Immature natural killer cell (primary cell): Measurements from ENCODE around the gene CTNNAL1. TPM values are rescaled to one million over a fixed set of nuclear protein-coding genes. Genes with fewer than 3 reads are reported as not detected.
"Not testable (repeated sequence)": the region's sequence is repeated elsewhere in the genome, so short reads cannot be mapped to it uniquely, and the experiment has no call there.

ENCODE experiments used
- DNase-seq, 3 donors: peaks; one replicate each; pipeline ENCODE4 v3.0.0; 2022; ENCODE audit warnings: mixed read lengths in 1 of 3
- H3K27ac Mint-ChIP-seq, 6 donors: one replicate each; pipeline ENCODE4 v1.8.0; 2020; ENCODE audit warnings: mixed read lengths in 6 of 6, mild to moderate bottlenecking in 5 of 6, inconsistent platforms in 4 of 6, moderate library complexity in 3 of 6
- H3K27me3 Mint-ChIP-seq, 3 donors: one replicate each; pipeline ENCODE4 v1.8.0; 2020 to 2021; ENCODE audit warnings: low read depth in 3 of 3, mild to moderate bottlenecking in 3 of 3, mixed read lengths in 3 of 3, moderate library complexity in 3 of 3, inconsistent platforms in 1 of 3
- H3K36me3 Mint-ChIP-seq, 3 donors: one replicate each; pipeline ENCODE4 v1.8.0; 2020; ENCODE audit warnings: mixed read lengths in 3 of 3, inconsistent platforms in 2 of 3, mild to moderate bottlenecking in 2 of 3
- H3K4me1 Mint-ChIP-seq, 2 donors: one replicate each; pipeline ENCODE4 v1.8.0; 2020; ENCODE audit warnings: inconsistent platforms in 2 of 2, mild to moderate bottlenecking in 2 of 2, mixed read lengths in 2 of 2, moderate library complexity in 1 of 2
- H3K4me3 Mint-ChIP-seq, 5 donors: one replicate each; pipeline ENCODE4 v1.8.0; 2020; ENCODE audit warnings: mild to moderate bottlenecking in 5 of 5, mixed read lengths in 5 of 5, inconsistent platforms in 3 of 5, moderate library complexity in 3 of 5
- H3K9me3 Mint-ChIP-seq, 6 donors: one replicate each; pipeline ENCODE4 v1.8.0; 2020; ENCODE audit warnings: mild to moderate bottlenecking in 6 of 6, mixed read lengths in 6 of 6, inconsistent platforms in 4 of 6, moderate library complexity in 3 of 6
- polyA plus RNA-seq, 3 donors: library from polyadenylated mRNA; unstranded; fragments of 300-500 nt; fragmentation: Illumina TruSeq; gene quantifications; one replicate each; pipeline ENCODE4 v1.2.3, GENCODE V29; 2021

Gene CTNNAL1
- 1 to 10 TPM in 2 of 3 donors, not detected in 1; 1.7 to 5.2 TPM for polyA plus RNA-seq

- Mint-ChIP-seq H3K27ac (peak within 1 kb of the TSS; percentile 88 to 95 (median 92)), H3K4me3 (peak within 1 kb of the TSS; percentile 89 to 99 (median 94)), H3K27me3 (peaks cover 2 to 7% (median 6%) of the 10 kb centered on the region in 3 donors), H3K36me3 (no peaks in the 10 kb centered on the region), H3K4me1 (peaks cover 18 to 20% of the 10 kb centered on the region in 2 donors), H3K9me3 (no peaks in the 10 kb centered on the region)
- peak; percentile 88 to 90 (median 89) for DNase-seq
These were observed at the start of gene CTNNAL1 for GRCh38 chr9:109012876-109013678. CTNNAL1 (minus strand) TSS chr9:109013499; CDS start chr9:109013442, 57 bp downstream.

GRCh38 chr9:109062543-109062942 lies 49.2 kb upstream of the CTNNAL1 start:
- no peak for DNase-seq
- Mint-ChIP-seq H3K27me3 (no peaks in the 10 kb centered on the region), H3K36me3 (peaks cover 4 to 26% (median 9%) of the 10 kb centered on the region in 3 donors), H3K9me3 (no peaks in the 10 kb centered on the region), H3K4me1 (no peaks in the 10 kb centered on the region), H3K27ac (no peak overlapping the region), H3K4me3 (no peak overlapping the region)

- DNase-seq: no peak
- Mint-ChIP-seq H3K4me1 (no peaks in the 10 kb centered on the region), H3K36me3 (peaks cover 6 to 37% (median 11%) of the 10 kb centered on the region in 3 donors), H3K27me3 (no peaks in the 10 kb centered on the region), H3K4me3 (no peak overlapping the region), H3K9me3 (no peaks in the 10 kb centered on the region), H3K27ac (no peak overlapping the region)
These were observed 46.9 kb upstream of the CTNNAL1 start for GRCh38 chr9:109060191-109060590.

GRCh38 chr9:109053121-109053520 lies 39.8 kb upstream of the CTNNAL1 start:
- not testable (repeated sequence) for H3K4me3 Mint-ChIP-seq, H3K9me3 Mint-ChIP-seq, H3K27ac Mint-ChIP-seq, H3K27me3 Mint-ChIP-seq, DNase-seq, H3K4me1 Mint-ChIP-seq
- peaks cover 15 to 62% (median 37%) of the 10 kb centered on the region in 3 donors for H3K36me3 Mint-ChIP-seq

- Mint-ChIP-seq H3K4me1 (no peaks in the 10 kb centered on the region), H3K9me3 (no peaks in the 10 kb centered on the region), H3K4me3 (no peak overlapping the region), H3K27me3 (no peaks in the 10 kb centered on the region), H3K36me3 (peaks cover 19 to 66% (median 39%) of the 10 kb centered on the region in 3 donors), H3K27ac (no peak overlapping the region)
- no peak for DNase-seq
These were observed 39.1 kb upstream of the CTNNAL1 start for GRCh38 chr9:109052416-109052815.

- Mint-ChIP-seq H3K36me3 (peaks cover 22 to 64% (median 42%) of the 10 kb centered on the region in 3 donors), H3K4me3 (no peak overlapping the region), H3K4me1 (no peaks in the 10 kb centered on the region), H3K27ac (peak overlapping the region in 1 of 6 donors; percentile 23), H3K9me3 (no peaks in the 10 kb centered on the region), H3K27me3 (no peaks in the 10 kb centered on the region)
- DNase-seq: no peak
These were observed 38.4 kb upstream of the CTNNAL1 start for GRCh38 chr9:109051733-109052132.

- Mint-ChIP-seq H3K36me3 (peaks cover 31 to 67% (median 42%) of the 10 kb centered on the region in 3 donors), H3K9me3 (no peaks in the 10 kb centered on the region), H3K27ac (peak overlapping the region in 2 of 6 donors; percentile 0 to 3), H3K4me1 (no peaks in the 10 kb centered on the region), H3K4me3 (no peak overlapping the region), H3K27me3 (peaks cover 0 to 1% (median 0%) of the 10 kb centered on the region in 3 donors)
- no peak for DNase-seq
These were observed 37.1 kb upstream of the CTNNAL1 start for GRCh38 chr9:109050444-109050843.

- no peaks in the 10 kb centered on the region for H3K9me3 Mint-ChIP-seq
- H3K27me3 Mint-ChIP-seq: peaks cover 0 to 1% (median 0%) of the 10 kb centered on the region in 3 donors
- peaks cover 35 to 67% (median 43%) of the 10 kb centered on the region in 3 donors for H3K36me3 Mint-ChIP-seq
- H3K4me3 Mint-ChIP-seq: no peak overlapping the region
- no peaks in the 10 kb centered on the region for H3K4me1 Mint-ChIP-seq
- no peak for DNase-seq
- no peak overlapping the region for H3K27ac Mint-ChIP-seq
These were observed 35.5 kb upstream of the CTNNAL1 start for GRCh38 chr9:109048822-109049221.

GRCh38 chr9:109047259-109047658 lies 34.0 kb upstream of the CTNNAL1 start:
- DNase-seq: no peak
- H3K27me3 Mint-ChIP-seq: peaks cover 0 to 1% (median 0%) of the 10 kb centered on the region in 3 donors
- peaks cover 45 to 70% (median 48%) of the 10 kb centered on the region in 3 donors for H3K36me3 Mint-ChIP-seq
- no peaks in the 10 kb centered on the region for H3K4me1 Mint-ChIP-seq
- H3K9me3 Mint-ChIP-seq: no peaks in the 10 kb centered on the region
- H3K4me3 Mint-ChIP-seq: no peak overlapping the region
- H3K27ac Mint-ChIP-seq: no peak overlapping the region

- H3K9me3 Mint-ChIP-seq: no peaks in the 10 kb centered on the region
- no peak for DNase-seq
- H3K36me3 Mint-ChIP-seq: peaks cover 43 to 64% (median 48%) of the 10 kb centered on the region in 3 donors
- no peak overlapping the region for H3K4me3 Mint-ChIP-seq
- peaks cover 0 to 1% (median 0%) of the 10 kb centered on the region in 3 donors for H3K27me3 Mint-ChIP-seq
- no peaks in the 10 kb centered on the region for H3K4me1 Mint-ChIP-seq
- peak overlapping the region in 1 of 6 donors; percentile 13 for H3K27ac Mint-ChIP-seq
These were observed 33.0 kb upstream of the CTNNAL1 start for GRCh38 chr9:109046346-109046745.

GRCh38 chr9:109043578-109043977 lies 30.3 kb upstream of the CTNNAL1 start:
- no peaks in the 10 kb centered on the region for H3K4me1 Mint-ChIP-seq
- H3K27ac Mint-ChIP-seq: no peak overlapping the region
- H3K9me3 Mint-ChIP-seq: no peaks in the 10 kb centered on the region
- peaks cover 46 to 58% (median 48%) of the 10 kb centered on the region in 3 donors for H3K36me3 Mint-ChIP-seq
- no peak overlapping the region for H3K4me3 Mint-ChIP-seq
- DNase-seq: no peak
- H3K27me3 Mint-ChIP-seq: peaks cover 0 to 1% (median 0%) of the 10 kb centered on the region in 3 donors

- no peaks in the 10 kb centered on the region for H3K4me1 Mint-ChIP-seq
- H3K36me3 Mint-ChIP-seq: peaks cover 41 to 53% (median 43%) of the 10 kb centered on the region in 3 donors
These were observed 27.3 kb upstream of the CTNNAL1 start for GRCh38 chr9:109040571-109040970.

GRCh38 chr9:109039539-109039938 lies 26.2 kb upstream of the CTNNAL1 start:
- no peak for DNase-seq
- H3K36me3 Mint-ChIP-seq: peaks cover 37 to 47% (median 39%) of the 10 kb centered on the region in 3 donors
- H3K27ac Mint-ChIP-seq: peak overlapping the region in 1 of 6 donors; percentile 31
- peaks cover 0 to 2% (median 0%) of the 10 kb centered on the region in 3 donors for H3K27me3 Mint-ChIP-seq
- H3K4me3 Mint-ChIP-seq: no peak overlapping the region
- H3K4me1 Mint-ChIP-seq: no peaks in the 10 kb centered on the region
- H3K9me3 Mint-ChIP-seq: no peaks in the 10 kb centered on the region

More at GRCh38 chr9:109040571-109040970, 27.3 kb upstream of the CTNNAL1 start:
- H3K9me3 Mint-ChIP-seq: no peaks in the 10 kb centered on the region
- no peak overlapping the region for H3K4me3 Mint-ChIP-seq
- peaks cover 0 to 2% (median 0%) of the 10 kb centered on the region in 3 donors for H3K27me3 Mint-ChIP-seq
- H3K27ac Mint-ChIP-seq: peak overlapping the region in 1 of 6 donors; percentile 57
- no peak for DNase-seq

GRCh38 chr9:109037946-109038715 lies 24.8 kb upstream of the CTNNAL1 start:
- peaks cover 0 to 2% (median 0%) of the 10 kb centered on the region in 3 donors for H3K27me3 Mint-ChIP-seq
- H3K9me3 Mint-ChIP-seq: no peaks in the 10 kb centered on the region
- DNase-seq: no peak
- H3K4me1 Mint-ChIP-seq: no peaks in the 10 kb centered on the region
- peak overlapping the region in 1 of 6 donors; percentile 9 for H3K27ac Mint-ChIP-seq
- H3K36me3 Mint-ChIP-seq: peaks cover 31 to 45% (median 31%) of the 10 kb centered on the region in 3 donors
- no peak overlapping the region for H3K4me3 Mint-ChIP-seq
